H9 (cell line): ENCODE measurements around the gene SOD1. TPM values are rescaled to one million over a fixed set of nuclear protein-coding genes. Genes with fewer than 3 reads are reported as not detected.

Source experiments
- DNase-seq: peaks from one replicate; pipeline ENCODE4 v3.0.0-alpha.2; 2017
- H2AFZ ChIP-seq: one replicate; pipeline ENCODE4 v1.6.1; 2013; ENCODE audit warnings: mild to moderate bottlenecking, low read length, control low read depth, moderate library complexity
- H2AK5ac ChIP-seq: 2 replicates; pipeline ENCODE4 v1.6.1; 2013; ENCODE audit warnings: low read length, control low read depth, mixed read lengths; ENCODE audit not compliant: insufficient read length
- H2BK120ac ChIP-seq: one replicate; pipeline ENCODE4 v1.6.1; 2013; ENCODE audit warnings: low read depth, mild to moderate bottlenecking, low read length, control low read depth, inconsistent platforms; ENCODE audit not compliant: poor library complexity, severe bottlenecking
- H2BK12ac ChIP-seq: 2 replicates; pipeline ENCODE4 v1.6.1; 2013; ENCODE audit warnings: low read length, control low read depth, mixed read lengths, low read depth; ENCODE audit not compliant: insufficient read length
- H2BK15ac ChIP-seq: 2 replicates; pipeline ENCODE4 v1.6.1; 2013; ENCODE audit warnings: low read depth, low read length, control low read depth
- H2BK20ac ChIP-seq: one replicate; pipeline ENCODE4 v1.6.1; 2013; ENCODE audit warnings: low read depth, mild to moderate bottlenecking, low read length, control low read depth, inconsistent platforms; ENCODE audit not compliant: poor library complexity, severe bottlenecking
- H2BK5ac ChIP-seq: 2 replicates; pipeline ENCODE4 v1.6.1; 2013; ENCODE audit warnings: low read length, control low read depth, mixed read lengths; ENCODE audit not compliant: insufficient read length
- H3K14ac ChIP-seq: 2 replicates; pipeline ENCODE4 v1.6.1; 2013; ENCODE audit warnings: low read length, control low read depth; ENCODE audit not compliant: insufficient read depth
- H3K18ac ChIP-seq: 2 replicates; pipeline ENCODE4 v1.6.1; 2013; ENCODE audit warnings: low read depth, mild to moderate bottlenecking, mixed read lengths, low read length, control low read depth; ENCODE audit not compliant: insufficient read length
- H3K23ac ChIP-seq: 2 replicates; pipeline ENCODE4 v1.6.1; 2013; ENCODE audit warnings: low read length, control low read depth, mixed read lengths, low read depth; ENCODE audit not compliant: insufficient read length
- H3K23me2 ChIP-seq: 2 replicates; pipeline ENCODE4 v1.6.1; 2013; ENCODE audit warnings: low read depth, mild to moderate bottlenecking, mixed read lengths, low read length, control low read depth; ENCODE audit not compliant: insufficient read length, poor library complexity, severe bottlenecking
- H3K27ac ChIP-seq: 2 replicates; pipeline ENCODE4 v1.5.1; 2013; ENCODE audit warnings: low read length, control low read depth, mixed read lengths, low read depth; ENCODE audit not compliant: insufficient read length
- H3K27me3 ChIP-seq: 2 replicates; pipeline ENCODE4 v1.6.1; 2013; ENCODE audit warnings: low read length, control low read depth, inconsistent platforms; ENCODE audit not compliant: insufficient read depth
- H3K4ac ChIP-seq: 2 replicates; pipeline ENCODE4 v1.6.1; 2013; ENCODE audit warnings: low read depth, mild to moderate bottlenecking, control low read depth, inconsistent platforms, low read length, moderate library complexity
- H3K4me1 ChIP-seq: 2 replicates; pipeline ENCODE4 v1.6.1; 2013; ENCODE audit warnings: low read length, control low read depth, inconsistent platforms; ENCODE audit not compliant: insufficient read depth
- H3K4me2 ChIP-seq: 2 replicates; pipeline ENCODE4 v1.6.1; 2013; ENCODE audit warnings: low read length, control low read depth, mixed read lengths; ENCODE audit not compliant: insufficient read length, insufficient read depth
- H3K56ac ChIP-seq: 2 replicates; pipeline ENCODE4 v1.6.1; 2013; ENCODE audit warnings: low read depth, mild to moderate bottlenecking, mixed read lengths, low read length, control low read depth; ENCODE audit not compliant: insufficient read length
- H3K79me1 ChIP-seq: 2 replicates; pipeline ENCODE4 v1.6.1; 2013; ENCODE audit warnings: low read depth, mild to moderate bottlenecking, moderate library complexity, low read length, control low read depth, inconsistent platforms; ENCODE audit not compliant: insufficient read depth, poor library complexity, severe bottlenecking
- H3K79me2 ChIP-seq: 2 replicates; pipeline ENCODE4 v1.6.1; 2013; ENCODE audit warnings: low read length, control low read depth, inconsistent platforms; ENCODE audit not compliant: insufficient read depth
- H3K9ac ChIP-seq: 2 replicates; pipeline ENCODE4 v1.6.1; 2013; ENCODE audit warnings: low read length, control low read depth, mixed read lengths; ENCODE audit not compliant: insufficient read length; ENCODE audit errors: extremely low read depth
- H3K9me3 ChIP-seq: one replicate; pipeline ENCODE4 v1.6.1; 2013; ENCODE audit warnings: low read depth, low read length, inconsistent platforms; ENCODE audit not compliant: control insufficient read depth
- H3T11ph ChIP-seq: one replicate; pipeline ENCODE4 v1.6.1; 2013; ENCODE audit warnings: mild to moderate bottlenecking, low read length, control low read depth, inconsistent platforms
- H4K20me1 ChIP-seq: one replicate; pipeline ENCODE4 v1.6.1; 2013; ENCODE audit not compliant: control insufficient read depth, insufficient read length, insufficient read depth
- H4K5ac ChIP-seq: 2 replicates; pipeline ENCODE4 v1.6.1; 2013; ENCODE audit warnings: low read depth, mild to moderate bottlenecking, mixed read lengths, low read length, control low read depth; ENCODE audit not compliant: insufficient read length
- H4K8ac ChIP-seq: replicated peaks from 2 replicates; pipeline ENCODE4 v1.6.1; 2013; ENCODE audit warnings: low read length, control low read depth, mixed read lengths, low read depth; ENCODE audit not compliant: insufficient read length
- H4K91ac ChIP-seq: 2 replicates; pipeline ENCODE4 v1.6.1; 2013; ENCODE audit warnings: low read depth, mild to moderate bottlenecking, moderate library complexity, mixed read lengths, low read length, control low read depth; ENCODE audit not compliant: insufficient read length
- H3K27ac Mint-ChIP-seq, 3 experiments: 2 replicates in 2 of 3; 3 replicates in 1 of 3; pipeline ENCODE4 v1.8.0; 2020 to 2021; ENCODE audit warnings: mixed read lengths in 3 of 3, mild to moderate bottlenecking in 1 of 3, moderate library complexity in 1 of 3
- H3K27me3 Mint-ChIP-seq: 2 replicates; pipeline ENCODE4 v1.8.0; 2021; ENCODE audit warnings: low read depth, mild to moderate bottlenecking, moderate library complexity, mixed read lengths
- H3K36me3 Mint-ChIP-seq, 3 experiments: 2 replicates in 2 of 3; 3 replicates in 1 of 3; pipeline ENCODE4 v1.8.0; 2020 to 2021; ENCODE audit warnings: low read depth in 3 of 3, mixed read lengths in 3 of 3; ENCODE audit not compliant: insufficient read depth in 1 of 3
- H3K4me1 Mint-ChIP-seq, 2 experiments: 2 replicates each; pipeline ENCODE4 v1.8.0; 2020; ENCODE audit warnings: mixed read lengths in 2 of 2
- H3K4me3 Mint-ChIP-seq, 2 experiments: 2 replicates in 1 of 2; 3 replicates in 1 of 2; pipeline ENCODE4 v1.8.0; 2020 to 2021; ENCODE audit warnings: mild to moderate bottlenecking in 2 of 2, mixed read lengths in 2 of 2, moderate library complexity in 1 of 2
- H3K9me3 Mint-ChIP-seq, 2 experiments: 2 replicates in 1 of 2; 3 replicates in 1 of 2; pipeline ENCODE4 v1.8.0; 2020; ENCODE audit warnings: mild to moderate bottlenecking in 2 of 2, mixed read lengths in 2 of 2, moderate library complexity in 1 of 2
- CTCF ChIP-seq: fragments of 200-600 bp; sonication (generic); conservative IDR thresholded peaks from 3 replicates; pipeline ENCODE4 v1.8.0; 2021; ENCODE audit warnings: antibody characterized with exemption, mild to moderate bottlenecking
- WGBS: extraction: QIAGEN DNeasy Blood & Tissue Kit; methylation state at CpG from one replicate; pipeline ENCODE4 v1.1.7; 2013; ENCODE audit warnings: missing lambda C conversion rate, low lambda C conversion rate, mixed read lengths; ENCODE audit not compliant: insufficient read length; ENCODE audit errors: extremely low coverage; 5-methylcytosine and 5-hydroxymethylcytosine counted together
- total RNA-seq: library from RNA; stranded (reverse); gene quantifications from 2 replicates; pipeline ENCODE4 v1.2.1, GENCODE V29; 2021

SOD1 gene
- total RNA-seq, 1 experiment from 2014 or later, result 201 TPM

- no peak overlapping the region for H3K4me2 ChIP-seq
- H2AK5ac ChIP-seq, result no peak overlapping the region
- no CpG with 5 or more reads among the region's 3 CpGs for WGBS
- H3T11ph ChIP-seq, result no peak overlapping the region
- TF ChIP-seq CTCF, result no peak
- H2BK20ac ChIP-seq, result no peak overlapping the region
- H3K36me3 Mint-ChIP-seq, result peaks cover 0 to 5% (median 0%) of the 10 kb centered on the region in 3 experiments; a peak in 1 of 7 replicates
- H2BK12ac ChIP-seq, result no peak overlapping the region
- H3K27ac ChIP-seq, result no peak overlapping the region
- no peak overlapping the region for H2BK15ac ChIP-seq
- no peak overlapping the region for H4K5ac ChIP-seq
- H3K18ac ChIP-seq, result no peak overlapping the region
- H3K23ac ChIP-seq, result no peak overlapping the region
- no peaks in the 10 kb centered on the region for H3K27me3 ChIP-seq
- no peaks in the 10 kb centered on the region for H3K79me2 ChIP-seq
- H4K8ac ChIP-seq, result no peak overlapping the region
- no peaks in the 10 kb centered on the region for H3K79me1 ChIP-seq
- no peaks in the 10 kb centered on the region for H3K27me3 Mint-ChIP-seq
- no peak overlapping the region for H2BK120ac ChIP-seq
- H3K23me2 ChIP-seq, result no peaks in the 10 kb centered on the region
- no peak overlapping the region for H3K9ac ChIP-seq
- no peak overlapping the region for H2AFZ ChIP-seq
- no peaks in the 10 kb centered on the region for H3K4me1 ChIP-seq
- H3K27ac Mint-ChIP-seq, result no peak overlapping the region
- no peak for DNase-seq
- no peak overlapping the region for H3K4me3 Mint-ChIP-seq
- H3K9me3 ChIP-seq, result no peaks in the 10 kb centered on the region
- H2BK5ac ChIP-seq, result no peak overlapping the region
- H3K4ac ChIP-seq, result no peak overlapping the region
- H3K14ac ChIP-seq, result no peak overlapping the region
- no peaks in the 10 kb centered on the region for H3K4me1 Mint-ChIP-seq
- no peak overlapping the region for H3K56ac ChIP-seq
- no peak overlapping the region for H4K91ac ChIP-seq
- peaks cover 8 to 13% of the 10 kb centered on the region in 2 experiments for H3K9me3 Mint-ChIP-seq
- H4K20me1 ChIP-seq, result no peaks in the 10 kb centered on the region
These were observed 24.5 kb upstream of the SOD1 start for GRCh38 chr21:31634993-31635392.
